Endodermal cell (in vitro differentiated cells): ENCODE results near the gene AKT1S1. TPM values are rescaled to one million over a fixed set of nuclear protein-coding genes. Genes with fewer than 3 reads are reported as not detected.

Source experiments
- DNase-seq: peaks from one replicate; pipeline ENCODE4 v3.0.0-alpha.2; 2017
- H3K27ac ChIP-seq: 2 replicates; pipeline ENCODE4 v1.5.1; 2013; ENCODE audit warnings: mild to moderate bottlenecking, low read depth, low read length, moderate library complexity
- H3K27me3 ChIP-seq: 2 replicates; pipeline ENCODE4 v1.6.1; 2013; ENCODE audit warnings: mild to moderate bottlenecking, low read length, moderate library complexity; ENCODE audit not compliant: insufficient read depth, control insufficient read depth, poor library complexity, severe bottlenecking
- H3K36me3 ChIP-seq: 2 replicates; pipeline ENCODE4 v1.7.0; 2013; ENCODE audit warnings: mild to moderate bottlenecking, low read length, moderate library complexity; ENCODE audit not compliant: control insufficient read depth, insufficient read depth
- H3K4me1 ChIP-seq: one replicate; pipeline ENCODE4 v1.7.0; 2013; ENCODE audit warnings: low read length; ENCODE audit not compliant: control insufficient read depth, insufficient read depth
- H3K4me3 ChIP-seq: 2 replicates; pipeline ENCODE4 v1.5.1; 2013; ENCODE audit warnings: mild to moderate bottlenecking, low read length, moderate library complexity
- H3K9ac ChIP-seq: 2 replicates; pipeline ENCODE4 v1.6.1; 2013; ENCODE audit warnings: mild to moderate bottlenecking, low read length, moderate library complexity; ENCODE audit not compliant: poor library complexity, severe bottlenecking; ENCODE audit errors: extremely low read depth
- H3K9me3 ChIP-seq: 2 replicates; pipeline ENCODE4 v1.6.1; 2013; ENCODE audit warnings: mild to moderate bottlenecking, low read length, moderate library complexity; ENCODE audit not compliant: control insufficient read depth
- H3K27ac Mint-ChIP-seq: 2 replicates; pipeline ENCODE4 v1.8.0; 2020; ENCODE audit warnings: mixed read lengths
- H3K27me3 Mint-ChIP-seq: 2 replicates; pipeline ENCODE4 v1.8.0; 2021; ENCODE audit warnings: mild to moderate bottlenecking, mixed read lengths; ENCODE audit not compliant: insufficient read depth
- H3K36me3 Mint-ChIP-seq: 2 replicates; pipeline ENCODE4 v1.8.0; 2020; ENCODE audit warnings: low read depth, mixed read lengths
- H3K4me1 Mint-ChIP-seq: 2 replicates; pipeline ENCODE4 v1.8.0; 2020; ENCODE audit warnings: mixed read lengths
- H3K4me3 Mint-ChIP-seq: 2 replicates; pipeline ENCODE4 v1.8.0; 2020; ENCODE audit warnings: mild to moderate bottlenecking, moderate library complexity, mixed read lengths
- H3K9me3 Mint-ChIP-seq: 2 replicates; pipeline ENCODE4 v1.8.0; 2020; ENCODE audit warnings: mild to moderate bottlenecking, mixed read lengths
- CTCF ChIP-seq: fragments of 200-600 bp; sonication (generic); conservative IDR thresholded peaks from 2 replicates; pipeline ENCODE4 v1.5.0; 2021; ENCODE audit warnings: antibody characterized with exemption, mild to moderate bottlenecking
- WGBS, 2 experiments: methylation state at CpG; one replicate each; pipeline versions ENCODE4 v1.1.5 to v1.1.7; 2013; ENCODE audit warnings: missing lambda C conversion rate in 2 of 2, mixed read lengths in 1 of 2; ENCODE audit not compliant: insufficient coverage in 1 of 2, insufficient read length in 1 of 2; 5-methylcytosine and 5-hydroxymethylcytosine counted together
- total RNA-seq, 2 donors: library from RNA; stranded (reverse); fragmentation: NEBNext Ultra II Directional in 1 of 2; extraction: Animal tissue kit (Norgen Biotek cat#: 25700) in 1 of 2; gene quantifications; 2 replicates in 1 of 2; 3 replicates in 1 of 2; pipeline ENCODE4 v1.2.1, GENCODE V29; 2021

Gene AKT1S1
- total RNA-seq, 2 donors from 2014 or later = 41.3 to 47.0 TPM

DNA sequence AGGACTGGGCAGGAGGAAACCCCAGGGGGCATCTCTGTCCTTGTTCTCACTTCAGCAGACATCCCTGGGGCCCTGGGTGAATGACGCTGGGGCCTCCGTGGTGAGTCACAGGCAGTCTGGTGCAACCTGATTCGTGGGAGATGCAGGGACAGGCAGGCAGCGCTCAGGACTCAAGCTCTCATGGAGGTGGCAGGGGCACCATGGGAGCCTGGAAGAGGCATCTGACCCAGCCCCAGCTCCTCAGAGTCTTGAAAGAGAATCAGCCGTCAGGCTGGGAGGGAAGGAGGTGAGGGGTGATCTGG lies 40.2 kb downstream of the AKT1S1 start:
- Mint-ChIP-seq H3K27me3 (no peaks in the 10 kb centered on the region), H3K36me3 (peaks cover 63% of the 10 kb centered on the region), H3K9me3 (no peaks in the 10 kb centered on the region), H3K27ac (no peak overlapping the region), H3K4me3 (no peak overlapping the region), H3K4me1 (no peaks in the 10 kb centered on the region)
- Histone ChIP-seq H3K4me3 (no peak overlapping the region), H3K4me1 (no peaks in the 10 kb centered on the region), H3K27me3 (no peaks in the 10 kb centered on the region), H3K9ac (no peak overlapping the region), H3K27ac (no peak overlapping the region), H3K9me3 (no peaks in the 10 kb centered on the region), H3K36me3 (peaks cover 38% of the 10 kb centered on the region)
- WGBS, 2 experiments = 92 to 100% methylated on average over 1 to 5 of the region's 5 CpGs
- no peak for DNase-seq
- no peak for TF ChIP-seq CTCF

- Histone ChIP-seq H3K4me1 (no peaks in the 10 kb centered on the region), H3K36me3 (peaks cover 43% of the 10 kb centered on the region), H3K9ac (no peak overlapping the region), H3K27ac (no peak overlapping the region), H3K4me3 (no peak overlapping the region), H3K9me3 (no peaks in the 10 kb centered on the region), H3K27me3 (no peaks in the 10 kb centered on the region)
- Mint-ChIP-seq H3K27me3 (no peaks in the 10 kb centered on the region), H3K4me3 (no peak overlapping the region), H3K27ac (no peak overlapping the region), H3K9me3 (no peaks in the 10 kb centered on the region), H3K4me1 (no peaks in the 10 kb centered on the region), H3K36me3 (peaks cover 67% of the 10 kb centered on the region)
- WGBS, 2 experiments = 97 to 99% methylated on average over 7 to 20 of the region's 20 CpGs
- TF ChIP-seq CTCF = no peak
- DNase-seq = no peak
These were observed 40.8 kb downstream of the AKT1S1 start for GRCh38 chr19:49836176-49837008.

- no peak for DNase-seq
- Histone ChIP-seq H3K4me3 (no peak overlapping the region), H3K27me3 (no peaks in the 10 kb centered on the region), H3K9ac (no peak overlapping the region), H3K9me3 (no peaks in the 10 kb centered on the region), H3K27ac (no peak overlapping the region), H3K36me3 (peaks cover 51% of the 10 kb centered on the region), H3K4me1 (no peaks in the 10 kb centered on the region)
- WGBS, 2 experiments = 95 to 100% methylated on average over 4 to 12 of the region's 12 CpGs
- no peaks in the 10 kb centered on the region for H3K4me1 Mint-ChIP-seq
- H3K4me3 Mint-ChIP-seq = no peak overlapping the region
- no peak overlapping the region for H3K27ac Mint-ChIP-seq
- H3K9me3 Mint-ChIP-seq = no peaks in the 10 kb centered on the region
- no peaks in the 10 kb centered on the region for H3K27me3 Mint-ChIP-seq
- peaks cover 63% of the 10 kb centered on the region for H3K36me3 Mint-ChIP-seq
- no peak for TF ChIP-seq CTCF
These were observed 41.6 kb downstream of the AKT1S1 start for GRCh38 chr19:49835562-49835961.
